ENCODE data around the gene CEP164. TPM values are rescaled to one million over a fixed set of nuclear protein-coding genes. Genes with fewer than 3 reads are reported as not detected.

Gene CEP164
- total and polyA plus RNA-seq, 2 of the 8 experiments (the other 6 are each of a cell fraction or from before 2014, with no cell fraction given), result 8.4 to 20.8 TPM

GRCh38 chr11:117380676-117381075 is 53.0 kb downstream of the CEP164 start:
- H2BK120ac ChIP-seq (replicated peaks; ENCODE audit: low read depth, low read length), result no peak overlapping the region
- POLR2A ChIA-PET (ENCODE audit: partially characterized antibody), result no interaction called here
- TF ChIP-seq SUZ12 (IDR thresholded peaks at IDR 0.05; ENCODE audit: low read length) (no peak), RFX5 (IDR thresholded peaks at IDR 0.05; ENCODE audit: borderline replicate concordance, low read depth, low read length) (no peak), CEBPB (IDR thresholded peaks at IDR 0.05; ENCODE audit: low read depth, low read length) (no peak), NANOG (IDR thresholded peaks at IDR 0.05; ENCODE audit: insufficient read depth, low read depth, low read length, poor library complexity, severe bottlenecking) (no peak), POU5F1 (IDR thresholded peaks at IDR 0.05; ENCODE audit: low read depth, low read length) (no peak), PHF8 (conservative IDR thresholded peaks at IDR 0.05; ENCODE audit: low read depth, low read length) (no peak), SRF (IDR thresholded peaks at IDR 0.05; ENCODE audit: low read depth, low read length) (no peak), POLR2AphosphoS5 (IDR thresholded peaks at IDR 0.05; ENCODE audit: low read depth, low read length) (no peak), FOSL1 (IDR thresholded peaks at IDR 0.05; ENCODE audit: insufficient read depth, low read depth, low read length) (no peak), JUN (IDR thresholded peaks at IDR 0.05; ENCODE audit: low read depth, low read length) (no peak), SP1 (IDR thresholded peaks at IDR 0.05; ENCODE audit: low read depth, low read length) (no peak), RAD21 (IDR thresholded peaks at IDR 0.05 in 1 of 2, conservative IDR thresholded peaks at IDR 0.05 in 1 of 2; ENCODE audit: low read depth in 2 of 2, low read length in 2 of 2) (no peak)
- TF ChIP-seq, protein P1, sequence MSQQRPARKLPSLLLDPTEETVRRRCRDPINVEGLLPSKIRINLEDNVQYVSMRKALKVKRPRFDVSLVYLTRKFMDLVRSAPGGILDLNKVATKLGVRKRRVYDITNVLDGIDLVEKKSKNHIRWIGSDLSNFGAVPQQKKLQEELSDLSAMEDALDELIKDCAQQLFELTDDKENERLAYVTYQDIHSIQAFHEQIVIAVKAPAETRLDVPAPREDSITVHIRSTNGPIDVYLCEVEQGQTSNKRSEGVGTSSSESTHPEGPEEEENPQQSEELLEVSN (IDR thresholded peaks at IDR 0.05), result no peak

More at GRCh38 chr11:117380676-117381075, 53.0 kb downstream of the CEP164 start:
- no peak overlapping the region for H3K4me3 ChIP-seq (ENCODE audit: extremely low read depth in 1 of 4, insufficient read depth in 2 of 4, low read depth in 3 of 4, low read length in 4 of 4)
- H2AK5ac ChIP-seq (ENCODE audit: low read depth, low read length), result no peak overlapping the region
- no peaks in the 10 kb centered on the region for H3K23me2 ChIP-seq (ENCODE audit: low read depth, low read length)
- no peak overlapping the region for H3K4ac ChIP-seq (replicated peaks; ENCODE audit: insufficient read length, low read depth, low read length)
- peaks cover 0 to 2% of the 10 kb centered on the region in 2 experiments for H4K20me1 ChIP-seq (replicated peaks in 1 of 2; ENCODE audit: control insufficient read depth in 1 of 2, insufficient read depth in 2 of 2, low read length in 2 of 2)
- H2BK15ac ChIP-seq (ENCODE audit: low read length), result no peak overlapping the region
- H3K27ac ChIP-seq (ENCODE audit: low read depth, low read length), result no peak overlapping the region
- CTCF ChIA-PET (ENCODE audit: partially characterized antibody), result interaction anchor here (0.7 to 2.3 kb wide), 5 partner anchors 11 to 437 kb away, joined by 3 to 8 read pairs (median 4); no protein-coding TSS in a partner anchor
- peaks cover 0 to 22% (median 2%) of the 10 kb centered on the region in 4 experiments; a peak in 3 of 8 replicates for H3K36me3 ChIP-seq (ENCODE audit: control insufficient read depth in 2 of 4, insufficient read depth in 4 of 4, low read length in 3 of 4)
- no peaks in the 10 kb centered on the region for H3K27me3 ChIP-seq (replicated peaks in 1 of 4; ENCODE audit: control insufficient read depth in 3 of 4, extremely low read depth in 1 of 4, insufficient read depth in 3 of 4, low read length in 3 of 4)
- H3K9me3 ChIP-seq (ENCODE audit: insufficient read depth in 2 of 2, low read depth in 1 of 2, low read length in 1 of 2), result no peaks in the 10 kb centered on the region
- H4K5ac ChIP-seq (ENCODE audit: insufficient read length, low read depth, low read length), result no peak overlapping the region
- H3K56ac ChIP-seq (replicated peaks; ENCODE audit: insufficient read length, low read depth, low read length), result no peak overlapping the region
- H2BK5ac ChIP-seq (ENCODE audit: low read depth, low read length), result no peak overlapping the region
- WGBS, 2 experiments (ENCODE audit: extremely low coverage in 1 of 2, insufficient coverage in 1 of 2, insufficient read length in 1 of 2, insufficient replicate concordance in 2 of 2, low coverage in 1 of 2, low lambda C conversion rate in 2 of 2, missing lambda C conversion rate in 1 of 2), result 93% methylated on average over 4 of the region's 4 CpGs; no CpG with 5 or more reads in 1 of the 2 experiments
- H3K79me2 ChIP-seq (ENCODE audit: control insufficient read depth in 1 of 2, insufficient read depth in 2 of 2, low read length in 2 of 2), result no peaks in the 10 kb centered on the region
- H4K8ac ChIP-seq (ENCODE audit: extremely low read depth, insufficient read depth, low read length), result no peak overlapping the region
- H3K4me1 ChIP-seq (replicated peaks in 1 of 4; ENCODE audit: control insufficient read depth in 3 of 4, insufficient read depth in 4 of 4, low read length in 3 of 4), result peaks cover 0 to 3% (median 0%) of the 10 kb centered on the region in 4 experiments; a peak in 3 of 7 replicates
- no peak overlapping the region for H3K4me2 ChIP-seq (ENCODE audit: insufficient read depth in 1 of 2, low read depth in 2 of 2, low read length in 2 of 2)
- H3K23ac ChIP-seq (ENCODE audit: insufficient read length), result no peak overlapping the region
- H2BK12ac ChIP-seq (ENCODE audit: low read depth, low read length), result no peak overlapping the region
- FAIRE-seq (no peak), DNase-seq (ENCODE audit: low read depth in 1 of 2, low spot score in 2 of 2) (no peak)
- H4K91ac ChIP-seq (replicated peaks; ENCODE audit: insufficient read length, low read length), result no peak overlapping the region
- no peak overlapping the region for H2BK20ac ChIP-seq (ENCODE audit: low read length)
- no peak overlapping the region for H3K9ac ChIP-seq (replicated peaks in 1 of 4; ENCODE audit: extremely low read depth in 1 of 4, low read depth in 3 of 4, low read length in 3 of 4)
- no peak overlapping the region for H2AFZ ChIP-seq (ENCODE audit: low read length)
- H3K18ac ChIP-seq (ENCODE audit: extremely low read depth, low read length), result no peak overlapping the region
- H3K79me1 ChIP-seq (ENCODE audit: low read depth, low read length), result no peaks in the 10 kb centered on the region; the same call in 1 of the 2 replicates
- no peak overlapping the region for H3K14ac ChIP-seq (ENCODE audit: insufficient read length)
